ENCODE measurements around the gene MS4A18.

DNA sequence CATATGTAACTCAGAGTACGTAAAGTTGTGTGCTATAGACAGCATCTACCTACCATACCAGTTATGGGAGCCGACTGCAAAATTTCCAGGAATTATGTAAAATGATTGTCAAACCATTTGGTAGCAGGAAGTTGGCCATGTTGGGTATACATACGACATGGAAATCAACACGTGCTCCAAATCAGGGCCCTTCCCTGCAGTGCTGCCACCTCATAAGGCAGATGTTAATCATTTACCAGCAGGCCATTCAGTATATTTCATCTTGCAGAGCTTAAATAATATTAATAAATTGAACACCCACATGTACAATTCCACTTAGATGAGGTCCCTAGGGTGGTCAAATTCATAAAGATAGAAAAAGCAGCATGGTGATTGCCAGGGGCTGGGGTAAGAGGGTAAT, 9.8 kb downstream of the MS4A18 start:
- TF ChIP-seq, protein P1, sequence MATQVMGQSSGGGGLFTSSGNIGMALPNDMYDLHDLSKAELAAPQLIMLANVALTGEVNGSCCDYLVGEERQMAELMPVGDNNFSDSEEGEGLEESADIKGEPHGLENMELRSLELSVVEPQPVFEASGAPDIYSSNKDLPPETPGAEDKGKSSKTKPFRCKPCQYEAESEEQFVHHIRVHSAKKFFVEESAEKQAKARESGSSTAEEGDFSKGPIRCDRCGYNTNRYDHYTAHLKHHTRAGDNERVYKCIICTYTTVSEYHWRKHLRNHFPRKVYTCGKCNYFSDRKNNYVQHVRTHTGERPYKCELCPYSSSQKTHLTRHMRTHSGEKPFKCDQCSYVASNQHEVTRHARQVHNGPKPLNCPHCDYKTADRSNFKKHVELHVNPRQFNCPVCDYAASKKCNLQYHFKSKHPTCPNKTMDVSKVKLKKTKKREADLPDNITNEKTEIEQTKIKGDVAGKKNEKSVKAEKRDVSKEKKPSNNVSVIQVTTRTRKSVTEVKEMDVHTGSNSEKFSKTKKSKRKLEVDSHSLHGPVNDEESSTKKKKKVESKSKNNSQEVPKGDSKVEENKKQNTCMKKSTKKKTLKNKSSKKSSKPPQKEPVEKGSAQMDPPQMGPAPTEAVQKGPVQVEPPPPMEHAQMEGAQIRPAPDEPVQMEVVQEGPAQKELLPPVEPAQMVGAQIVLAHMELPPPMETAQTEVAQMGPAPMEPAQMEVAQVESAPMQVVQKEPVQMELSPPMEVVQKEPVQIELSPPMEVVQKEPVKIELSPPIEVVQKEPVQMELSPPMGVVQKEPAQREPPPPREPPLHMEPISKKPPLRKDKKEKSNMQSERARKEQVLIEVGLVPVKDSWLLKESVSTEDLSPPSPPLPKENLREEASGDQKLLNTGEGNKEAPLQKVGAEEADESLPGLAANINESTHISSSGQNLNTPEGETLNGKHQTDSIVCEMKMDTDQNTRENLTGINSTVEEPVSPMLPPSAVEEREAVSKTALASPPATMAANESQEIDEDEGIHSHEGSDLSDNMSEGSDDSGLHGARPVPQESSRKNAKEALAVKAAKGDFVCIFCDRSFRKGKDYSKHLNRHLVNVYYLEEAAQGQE (IDR thresholded peaks at IDR 0.05): no peak
- TF ChIP-seq FOXA1 (IDR thresholded peaks at IDR 0.05): no peak
- no peak for TF ChIP-seq EGR1 (IDR thresholded peaks at IDR 0.05; ENCODE audit: low read depth in 2 of 2)
- TF ChIP-seq, protein P2, sequence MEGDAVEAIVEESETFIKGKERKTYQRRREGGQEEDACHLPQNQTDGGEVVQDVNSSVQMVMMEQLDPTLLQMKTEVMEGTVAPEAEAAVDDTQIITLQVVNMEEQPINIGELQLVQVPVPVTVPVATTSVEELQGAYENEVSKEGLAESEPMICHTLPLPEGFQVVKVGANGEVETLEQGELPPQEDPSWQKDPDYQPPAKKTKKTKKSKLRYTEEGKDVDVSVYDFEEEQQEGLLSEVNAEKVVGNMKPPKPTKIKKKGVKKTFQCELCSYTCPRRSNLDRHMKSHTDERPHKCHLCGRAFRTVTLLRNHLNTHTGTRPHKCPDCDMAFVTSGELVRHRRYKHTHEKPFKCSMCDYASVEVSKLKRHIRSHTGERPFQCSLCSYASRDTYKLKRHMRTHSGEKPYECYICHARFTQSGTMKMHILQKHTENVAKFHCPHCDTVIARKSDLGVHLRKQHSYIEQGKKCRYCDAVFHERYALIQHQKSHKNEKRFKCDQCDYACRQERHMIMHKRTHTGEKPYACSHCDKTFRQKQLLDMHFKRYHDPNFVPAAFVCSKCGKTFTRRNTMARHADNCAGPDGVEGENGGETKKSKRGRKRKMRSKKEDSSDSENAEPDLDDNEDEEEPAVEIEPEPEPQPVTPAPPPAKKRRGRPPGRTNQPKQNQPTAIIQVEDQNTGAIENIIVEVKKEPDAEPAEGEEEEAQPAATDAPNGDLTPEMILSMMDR (IDR thresholded peaks at IDR 0.05; ENCODE audit: low read depth, low read length, missing input control): no peak
- no peak for TF ChIP-seq HNF4G (IDR thresholded peaks at IDR 0.05)
- TF ChIP-seq YY1 (IDR thresholded peaks at IDR 0.05): no peak
- no peak for TF ChIP-seq JUND (IDR thresholded peaks at IDR 0.05)
- no peak for TF ChIP-seq TAF1 (conservative IDR thresholded peaks at IDR 0.05)
